ENCODE measurements around the gene GCAT. TPM values are rescaled to one million over a fixed set of nuclear protein-coding genes. Genes with fewer than 3 reads are reported as not detected.
A peak's percentile ranks its signal among the peaks of the same experiment; 100 is the strongest.

Gene GCAT
- total RNA-seq, 4 donors from 2014 or later = 14.3 to 22.5 (median 20.7) TPM

GRCh38 chr22:37781434-37782059 is 26.2 kb upstream of the GCAT start:
- peak overlapping the region in 3 of 4 donors; percentile 69 to 83 (median 78) for H3K27ac ChIP-seq
- DNase-seq = no peak

GRCh38 chr22:37782340-37783168 is 25.2 kb upstream of the GCAT start:
- Histone ChIP-seq H3K27ac (peak overlapping the region; percentile 16 to 83 (median 74)), H3K27me3 (no peaks in the 10 kb centered on the region), H3K4me3 (no peak overlapping the region), H3K9me3 (no peaks in the 10 kb centered on the region), H3K36me3 (no peaks in the 10 kb centered on the region), H3K4me1 (peaks cover 18 to 71% (median 24%) of the 10 kb centered on the region in 3 donors)
- TF ChIP-seq CTCF (IDR thresholded peaks at IDR 0.05) (no peak), POLR2A (IDR thresholded peaks at IDR 0.05) (no peak)
- no peak for DNase-seq
- intact Hi-C loops (cut with DNase I) = no loop called here
- WGBS, 2 donors = 60 to 63% methylated on average over 12 to 14 of the region's 18 CpGs

More at GRCh38 chr22:37781434-37782059, 26.2 kb upstream of the GCAT start:
- TF ChIP-seq POLR2A (IDR thresholded peaks at IDR 0.05) (no peak), CTCF (IDR thresholded peaks at IDR 0.05) (peak in 3 of 6 experiments; percentile 28 to 53 (median 38))
- Histone ChIP-seq H3K9me3 (no peaks in the 10 kb centered on the region), H3K4me3 (no peak overlapping the region), H3K4me1 (peaks cover 25 to 81% (median 25%) of the 10 kb centered on the region in 3 donors), H3K36me3 (no peaks in the 10 kb centered on the region), H3K27me3 (no peaks in the 10 kb centered on the region)
- intact Hi-C loops (cut with DNase I) = no loop called here
- 45 to 68% methylated on average over 9 to 10 of the region's 13 CpGs for WGBS, 2 donors

GRCh38 chr22:37784829-37785495 is 22.8 kb upstream of the GCAT start:
- Histone ChIP-seq H3K36me3 (no peaks in the 10 kb centered on the region), H3K27ac (peak overlapping the region; percentile 61 to 83 (median 74)), H3K9me3 (no peaks in the 10 kb centered on the region), H3K27me3 (no peaks in the 10 kb centered on the region), H3K4me1 (peaks cover 15 to 53% (median 24%) of the 10 kb centered on the region in 3 donors), H3K4me3 (no peak overlapping the region)
- intact Hi-C loops (cut with DNase I) = no loop called here
- 36 to 56% methylated on average over 6 to 9 of the region's 11 CpGs for WGBS, 2 donors
- DNase-seq = no peak
- no peak for TF ChIP-seq POLR2A (IDR thresholded peaks at IDR 0.05)
- no peak for TF ChIP-seq CTCF (IDR thresholded peaks at IDR 0.05)

GRCh38 chr22:37790234-37790633 is 17.5 kb upstream of the GCAT start:
- Histone ChIP-seq H3K27me3 (no peaks in the 10 kb centered on the region), H3K4me3 (no peak overlapping the region), H3K9me3 (no peaks in the 10 kb centered on the region), H3K27ac (no peak overlapping the region), H3K4me1 (peaks cover 0 to 17% (median 2%) of the 10 kb centered on the region in 3 donors), H3K36me3 (no peaks in the 10 kb centered on the region)
- no peak for DNase-seq
- 75 to 77% methylated on average over 2 of the region's 2 CpGs for WGBS, 2 donors
- TF ChIP-seq CTCF (IDR thresholded peaks at IDR 0.05) (no peak), POLR2A (IDR thresholded peaks at IDR 0.05) (no peak)
- intact Hi-C loops (cut with DNase I) = loop anchor here (10.0 kb wide), 1 partner anchor 155 kb away; the partner anchor contains the start of gene SH3BP1

Data from esophagus squamous epithelium (tissue), 5 donors.